Stimulated activated CD4-positive, alpha-beta T cell treated with anti-CD3 and anti-CD28 coated beads, Interleukin-2, amount 100 ng/mL, for 48 hours (primary cell): ENCODE data around the gene PHF21B.

Experiments used
- DNase-seq, 2 donors: peaks; one replicate each; pipeline ENCODE4 v3.0.0-alpha.2; 2020

The PHF21B gene

DNA sequence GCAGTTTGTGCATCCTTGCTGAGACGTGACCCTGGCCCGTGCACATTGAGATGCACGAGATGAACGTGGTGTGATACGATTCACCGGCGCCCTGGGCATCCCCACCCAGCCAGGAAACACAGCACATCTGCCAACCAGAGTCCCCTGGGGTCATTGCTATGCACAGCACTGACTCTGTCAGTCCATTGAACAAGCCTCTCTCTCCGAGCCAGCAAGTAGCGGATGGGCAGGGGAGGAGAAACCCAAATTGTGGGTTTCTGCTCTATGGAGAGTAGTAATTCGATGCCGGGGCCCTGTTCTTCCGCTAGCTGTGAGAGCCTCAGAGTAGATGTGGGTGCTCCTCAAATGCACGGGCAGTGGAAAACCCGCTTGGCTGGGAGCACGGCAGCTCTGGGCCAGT is 172.3 kb downstream of the PHF21B start:
- DNase-seq: no peak

DNA sequence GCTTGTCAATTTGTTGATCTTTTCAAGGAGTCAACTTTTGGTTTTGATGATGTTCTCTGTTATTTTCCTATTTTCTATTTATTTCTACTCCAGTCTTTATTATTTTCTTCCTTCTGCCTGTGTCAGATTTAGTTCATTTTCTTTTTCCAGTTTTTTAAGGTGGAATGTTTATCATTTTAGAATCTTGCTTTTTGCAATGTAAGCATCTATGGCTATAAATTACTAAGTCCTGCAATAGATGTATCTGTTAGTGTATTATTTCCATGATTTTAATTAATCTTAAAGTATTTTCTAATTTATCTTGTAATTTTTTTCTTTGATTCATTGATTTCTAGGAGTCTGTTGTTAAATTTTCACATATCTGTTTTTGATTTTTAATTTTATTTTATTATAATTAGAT is 175.7 kb downstream of the PHF21B start:
- no peak for DNase-seq

DNA sequence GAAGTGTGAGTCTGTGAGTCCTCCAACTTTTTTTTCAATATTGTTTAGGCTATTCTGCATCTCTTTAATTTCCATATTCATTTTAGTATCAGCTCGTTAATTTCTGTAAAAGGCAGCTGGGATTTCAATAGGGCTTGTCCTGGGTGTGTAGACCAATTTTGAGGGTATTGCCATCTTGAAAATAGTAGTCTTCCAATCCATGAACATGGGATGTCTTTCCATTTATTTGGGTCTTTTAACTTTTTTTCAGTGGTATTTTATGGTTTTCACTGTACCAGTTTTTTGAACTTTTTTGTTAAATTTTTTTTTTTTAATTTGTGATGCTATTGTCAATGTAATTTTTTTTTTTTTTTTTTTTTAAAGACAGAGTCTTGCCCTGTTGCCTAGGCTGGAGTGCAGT is 177.9 kb downstream of the PHF21B start:
- no peak for DNase-seq
